Stimulated activated CD4-positive, alpha-beta T cell treated with anti-CD3 and anti-CD28 coated beads, Interleukin-4, amount 100 ng/mL, for 48 hours (primary cell): ENCODE results near the gene ZNF654.
"Not testable (repeated sequence)": the region's sequence is repeated elsewhere in the genome, so short reads cannot be mapped to it uniquely, and the experiment has no call there.

Source experiments
- DNase-seq, 2 donors: peaks; one replicate each; pipeline ENCODE4 v3.0.0-alpha.2; 2020; ENCODE audit warnings: low read depth in 2 of 2

The ZNF654 gene

DNA sequence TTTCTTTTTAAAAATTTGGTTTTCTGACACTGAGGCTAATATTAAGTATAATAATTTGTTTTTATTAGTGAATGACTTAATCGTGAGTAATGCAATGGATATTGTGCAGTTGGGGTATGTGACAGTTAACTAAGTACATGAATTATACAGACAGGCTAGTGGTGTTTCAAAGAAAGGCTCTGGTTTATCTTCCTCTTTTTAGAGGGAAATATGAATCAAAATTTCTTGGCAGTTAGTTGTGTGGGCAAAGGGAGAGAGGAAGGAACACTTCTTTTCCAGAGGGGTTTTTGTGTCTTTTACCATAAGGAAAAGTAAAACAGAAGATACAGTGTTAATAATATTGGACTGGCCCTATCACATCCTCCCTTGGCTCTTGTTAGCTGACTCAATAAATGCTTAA is 2.7 kb downstream of the ZNF654 start:
- DNase-seq = no peak

DNA sequence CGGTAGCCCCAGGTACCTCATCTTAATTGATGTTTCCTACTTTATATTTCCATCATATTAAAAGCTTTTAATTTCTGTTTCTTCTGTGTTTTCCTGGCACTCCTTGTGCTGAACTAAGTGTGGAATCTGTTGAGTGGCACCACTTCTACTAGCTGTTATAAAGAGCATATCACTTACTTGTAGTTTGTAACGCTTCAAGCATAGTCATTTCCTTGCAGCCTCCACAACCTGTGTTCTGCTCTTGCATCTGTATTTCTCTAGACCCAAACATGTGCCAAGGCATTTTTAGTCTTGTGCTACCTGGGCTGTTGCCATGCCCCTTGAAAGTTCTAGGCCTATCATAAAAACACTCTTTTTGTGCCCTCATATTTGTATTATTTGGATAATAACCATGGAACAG is 16.0 kb downstream of the ZNF654 start:
- no peak for DNase-seq

- no peak for DNase-seq
These were observed 16.4 kb downstream of the ZNF654 start for GRCh38 chr3:88075497-88075896.

DNA sequence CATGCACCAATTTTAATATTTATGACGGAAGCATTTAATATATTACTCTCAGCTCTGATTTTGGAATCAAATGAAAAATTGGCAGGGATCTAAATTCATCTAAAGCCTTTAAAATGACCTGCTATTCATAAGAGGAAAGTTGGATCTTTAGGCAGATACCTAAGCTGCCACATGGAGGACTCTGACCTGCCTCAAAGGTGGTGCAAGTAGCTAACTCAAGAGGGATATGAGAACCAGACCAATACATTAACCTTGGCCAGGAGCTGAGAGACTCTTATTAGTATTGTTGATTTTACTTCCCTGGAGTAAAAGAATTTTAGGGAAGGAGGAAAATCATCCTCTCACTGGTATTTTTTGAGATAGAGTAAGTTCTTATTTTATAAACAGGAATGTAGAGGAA is 17.7 kb downstream of the ZNF654 start:
- DNase-seq = no peak

- no peak for DNase-seq
These were observed 19.9 kb downstream of the ZNF654 start for GRCh38 chr3:88078932-88079331.

GRCh38 chr3:88082854-88083253 is 23.8 kb downstream of the ZNF654 start:
- DNase-seq = no peak

DNA sequence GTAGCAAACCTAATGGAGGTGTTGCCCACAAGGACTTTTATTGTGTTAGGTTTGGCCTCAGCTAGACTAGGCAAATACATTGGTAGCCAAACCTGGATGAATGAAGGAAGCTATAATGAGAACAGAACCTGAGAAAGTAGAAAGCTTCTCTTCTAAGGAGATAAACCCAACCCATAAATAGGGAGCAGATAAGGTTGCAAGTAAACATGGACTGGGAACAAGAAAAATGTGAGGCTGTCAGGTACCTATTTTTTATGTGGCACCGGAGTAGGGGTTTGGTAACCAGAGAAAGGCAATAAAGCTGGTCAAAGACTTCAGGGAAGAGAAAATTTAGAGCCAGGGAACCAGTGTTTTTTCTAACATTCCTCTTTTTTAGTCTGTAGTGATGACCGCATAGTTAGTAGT is 25.0 kb downstream of the ZNF654 start:
- no peak for DNase-seq

DNA sequence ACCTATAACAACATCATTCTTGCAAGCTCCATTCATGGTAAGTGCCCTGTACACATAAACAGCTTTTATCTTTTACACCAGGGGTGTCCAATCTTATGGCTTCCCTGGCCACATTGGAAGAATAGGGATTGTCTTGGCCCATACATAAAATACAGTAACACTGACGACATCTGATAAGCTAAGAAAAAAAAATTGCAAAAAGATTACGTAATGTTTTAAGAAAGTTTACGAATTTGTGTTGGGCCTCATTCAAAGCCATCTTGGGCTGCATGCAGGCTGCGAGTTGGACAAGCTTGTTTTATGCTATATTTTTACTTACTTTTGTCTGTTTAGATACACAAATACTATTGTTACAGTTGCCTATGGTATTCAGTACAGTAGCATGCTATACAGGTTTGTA is 31.6 kb downstream of the ZNF654 start:
- DNase-seq = no peak

DNA sequence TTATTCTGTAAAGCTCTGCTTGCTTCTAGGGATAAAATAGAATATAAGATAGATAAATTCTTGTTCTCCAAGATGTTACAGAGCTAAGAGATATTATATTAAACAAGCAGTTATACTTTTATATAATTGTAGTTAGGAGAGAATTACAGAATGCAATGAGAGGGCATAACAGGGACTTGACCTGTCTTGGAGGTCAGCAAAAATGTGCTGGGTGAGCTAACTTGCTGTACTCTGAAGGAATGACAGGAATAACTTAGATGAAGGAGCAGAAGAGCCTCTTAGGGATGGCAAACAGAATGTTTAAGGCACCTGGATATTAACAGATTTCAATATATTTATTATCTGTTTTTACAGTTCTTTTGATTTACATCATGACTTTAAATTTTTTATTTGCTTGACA is 33.2 kb downstream of the ZNF654 start:
- DNase-seq = no peak

DNA sequence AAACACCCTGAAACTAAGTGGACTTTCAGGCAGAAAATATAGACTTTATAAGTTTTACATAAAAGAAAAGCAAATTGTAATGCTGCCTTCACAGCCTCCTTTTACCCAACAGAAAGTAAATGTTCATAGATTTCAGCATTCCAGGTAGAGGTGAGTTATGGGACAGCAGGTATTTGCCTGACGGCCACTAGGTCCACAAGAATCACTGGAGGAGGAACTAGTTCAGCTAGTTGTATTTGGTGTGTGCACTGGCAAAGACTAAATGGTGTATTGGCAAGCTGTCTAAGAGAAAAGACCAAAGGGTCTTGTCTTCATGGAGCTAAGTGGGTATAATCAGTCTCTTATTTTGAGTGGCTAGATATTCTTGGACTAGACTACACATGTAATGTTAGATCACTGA is 34.2 kb downstream of the ZNF654 start:
- DNase-seq = no peak

GRCh38 chr3:88101142-88101541 is 42.1 kb downstream of the ZNF654 start:
- DNase-seq = no peak

- no peak for DNase-seq
These were observed 46.3 kb downstream of the ZNF654 start for GRCh38 chr3:88105325-88105724.

GRCh38 chr3:88112289-88112688 is 53.2 kb downstream of the ZNF654 start:
- DNase-seq = no peak

DNA sequence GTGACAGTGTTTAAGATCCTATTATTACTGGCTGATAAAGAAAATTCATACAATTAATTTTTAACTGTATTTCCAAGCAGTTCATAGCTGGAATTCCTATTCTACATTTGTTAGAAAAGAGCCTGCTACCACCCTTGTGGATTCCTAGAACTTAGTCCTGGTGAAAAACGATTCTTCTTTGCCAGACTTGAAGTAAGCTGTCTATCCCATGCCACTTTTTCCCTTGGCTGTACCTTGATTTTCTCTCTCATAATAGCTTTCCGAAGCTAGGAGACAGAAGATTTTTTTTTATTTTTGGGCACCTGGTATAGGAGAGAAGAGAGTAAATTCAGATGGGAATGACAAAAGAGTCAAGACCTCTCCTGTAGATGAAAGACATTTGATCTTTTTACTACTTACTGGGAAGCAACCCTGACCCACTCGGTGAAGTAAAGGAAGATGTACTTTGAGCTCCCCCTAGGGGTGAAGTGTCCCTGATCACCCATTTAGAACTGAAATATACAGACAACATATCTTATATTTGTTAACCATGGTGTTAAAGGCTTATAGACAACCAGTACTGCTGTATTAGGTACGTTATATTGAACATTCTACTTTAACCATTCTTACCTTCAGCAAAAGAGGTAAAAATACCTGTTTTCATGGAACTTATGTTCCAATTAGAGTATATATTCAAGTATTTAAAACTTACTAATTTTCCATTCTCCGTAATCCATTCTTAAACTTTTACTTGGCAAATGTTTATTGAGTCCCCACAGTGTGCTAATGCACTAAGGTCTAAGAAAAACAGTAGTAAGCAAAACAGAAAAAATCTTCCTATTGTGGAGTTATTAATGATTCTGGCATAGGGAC is 54.5 kb downstream of the ZNF654 start:
- peak; percentile 7 to 48 for DNase-seq

GRCh38 chr3:88114878-88115549 is 56.0 kb downstream of the ZNF654 start:
- DNase-seq = no peak

DNA sequence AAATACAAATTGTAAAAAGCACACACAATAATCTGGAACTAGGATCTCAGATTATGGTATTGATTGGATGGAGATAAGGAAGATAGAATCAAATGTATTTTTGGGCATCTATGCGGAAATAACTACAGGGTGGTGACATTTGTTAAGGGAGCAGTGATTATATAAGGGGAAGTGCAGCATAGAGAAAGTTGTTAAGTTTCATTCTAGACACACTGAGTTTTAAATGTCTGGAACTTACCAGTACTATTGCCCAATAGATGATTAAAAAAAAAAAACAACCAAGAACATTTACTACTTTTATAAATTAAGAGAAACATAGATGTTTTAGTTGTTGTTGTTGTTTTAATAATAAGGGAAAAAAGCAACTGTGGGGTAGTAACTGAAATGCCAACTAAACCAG is 58.6 kb downstream of the ZNF654 start:
- DNase-seq = no peak

GRCh38 chr3:88118603-88119002 is 59.5 kb downstream of the ZNF654 start:
- not testable (repeated sequence) for DNase-seq

DNA sequence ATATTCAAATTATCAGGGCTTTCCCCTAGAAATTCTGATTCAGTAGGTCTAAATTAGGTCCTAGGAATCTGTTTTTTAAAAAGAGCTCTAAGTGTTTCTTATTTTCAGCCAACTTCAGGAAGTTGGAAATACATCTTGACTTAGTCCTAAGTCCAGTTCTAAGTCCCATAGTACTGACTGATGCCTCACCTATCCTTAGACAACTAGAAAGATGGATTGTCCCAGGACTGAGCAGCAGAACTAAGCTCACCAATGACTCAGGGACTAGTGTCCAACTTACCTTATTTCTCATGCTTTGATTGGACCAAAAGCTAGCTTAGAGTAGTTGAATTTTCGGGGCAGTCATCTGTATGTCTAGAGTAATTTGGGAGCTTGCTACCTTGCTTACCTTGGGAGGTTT is 64.5 kb downstream of the ZNF654 start:
- no peak for DNase-seq

- DNase-seq = no peak
These were observed 72.6 kb downstream of the ZNF654 start for GRCh38 chr3:88131695-88132094.

GRCh38 chr3:88132894-88133293 is 73.8 kb downstream of the ZNF654 start:
- DNase-seq = no peak

DNA sequence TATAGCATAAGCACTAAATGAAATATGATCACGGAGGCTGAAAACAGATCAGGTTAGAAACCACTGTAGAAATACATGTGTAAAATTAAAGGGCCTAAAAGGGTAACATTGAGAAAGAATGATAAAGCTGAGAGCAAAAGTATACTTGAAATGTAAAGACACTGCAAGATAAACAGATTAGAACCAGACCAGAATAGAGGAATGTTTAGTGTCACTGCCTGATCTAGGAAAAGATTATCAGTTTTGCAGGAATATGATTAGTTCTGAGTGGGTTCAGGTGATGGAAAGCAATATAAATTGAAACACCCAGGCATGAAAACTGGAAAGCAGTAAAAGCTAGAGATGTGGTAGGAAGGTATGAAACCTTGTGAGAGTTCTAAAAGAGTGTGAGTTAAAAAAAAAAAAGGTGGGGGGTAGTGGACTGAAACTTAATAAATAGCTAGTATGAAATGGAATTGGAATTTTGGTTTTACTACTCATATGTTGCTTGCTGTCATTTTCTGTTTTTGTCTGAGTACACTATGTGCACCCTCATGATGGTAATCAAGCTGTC is 74.7 kb downstream of the ZNF654 start:
- DNase-seq = no peak

- DNase-seq = no peak
These were observed 78.8 kb downstream of the ZNF654 start for GRCh38 chr3:88137836-88138235.

DNA sequence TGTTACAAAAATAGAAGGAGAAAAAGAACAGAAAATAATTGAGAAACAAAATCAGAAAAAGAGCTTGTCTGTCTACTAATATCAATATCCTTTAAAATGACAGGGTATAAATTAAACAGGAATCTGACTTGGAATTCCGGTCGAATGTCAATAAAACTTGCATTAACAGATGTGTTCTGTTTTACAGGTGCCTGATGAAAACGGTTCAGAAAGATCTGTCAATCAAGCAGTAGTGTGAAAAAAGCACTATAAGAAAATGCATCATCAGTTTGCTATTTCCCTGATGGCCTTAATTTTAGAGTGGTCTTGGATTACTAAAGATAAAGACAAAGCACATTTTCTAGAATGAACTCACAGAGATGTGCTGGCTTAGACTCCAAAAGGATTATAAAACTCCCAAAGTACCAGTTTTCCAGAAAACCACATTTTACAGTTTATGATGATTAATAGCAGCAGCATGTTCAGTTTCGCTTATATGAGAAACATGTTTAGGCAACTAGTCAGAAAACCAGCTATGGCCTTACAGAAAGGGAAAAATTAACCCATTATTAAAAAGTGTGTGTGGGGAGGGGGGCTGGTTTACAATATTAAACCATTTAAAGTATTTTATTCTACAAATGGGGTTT is 82.5 kb downstream of the ZNF654 start:
- no peak for DNase-seq
